Heart right ventricle (tissue), 16 donors: ENCODE results near the gene DYNC1H1. TPM values are rescaled to one million over a fixed set of nuclear protein-coding genes. Genes with fewer than 3 reads are reported as not detected.

Source experiments
- ATAC-seq, 8 donors: fragments of 200-7000 bp; cut with Tn5 transposase; one replicate each; pipeline ENCODE4 v1.9.1; 2020; ENCODE audit warnings: mild to moderate bottlenecking in 8 of 8, moderate library complexity in 8 of 8, moderate number of reproducible peaks in 1 of 8
- DNase-seq, 2 donors: peaks; one replicate each; pipeline ENCODE4 v3.0.0-alpha.2; 2020
- H3K27ac ChIP-seq, 10 donors: fragments of 200-600 bp; sonication (generic) in 2 of 10; one replicate each; pipeline versions ENCODE4 v1.5.0 to v1.8.0; 2020 to 2022; ENCODE audit warnings: mild to moderate bottlenecking in 3 of 10
- H3K27me3 ChIP-seq, 7 donors: fragments of 200-600 bp; one replicate each; pipeline ENCODE4 v1.8.0; 2021 to 2022; ENCODE audit warnings: mild to moderate bottlenecking in 2 of 7
- H3K36me3 ChIP-seq, 9 donors: fragments of 200-600 bp; sonication (generic) in 1 of 9; one replicate each; pipeline versions ENCODE4 v1.5.0 to v1.8.0; 2020 to 2022; ENCODE audit warnings: mild to moderate bottlenecking in 2 of 9
- H3K4me1 ChIP-seq, 9 donors: fragments of 200-600 bp; sonication (generic) in 1 of 9; one replicate each; pipeline versions ENCODE4 v1.5.0 to v1.8.0; 2020 to 2022; ENCODE audit warnings: mild to moderate bottlenecking in 4 of 9
- H3K4me3 ChIP-seq, 10 donors: fragments of 200-600 bp; sonication (generic) in 2 of 10; one replicate each; pipeline versions ENCODE4 v1.5.0 to v1.8.0; 2020 to 2022; ENCODE audit warnings: mild to moderate bottlenecking in 7 of 10, moderate library complexity in 2 of 10
- H3K9me3 ChIP-seq, 11 donors: fragments of 200-600 bp in 10 of 11; sonication (generic) in 2 of 11; one replicate each; pipeline versions ENCODE4 v1.5.0 to v1.8.0; 2013 to 2022; ENCODE audit warnings: mild to moderate bottlenecking in 2 of 11, control low read depth in 1 of 11, moderate library complexity in 1 of 11
- WGBS, 2 donors: extraction: QIAGEN DNeasy Blood & Tissue Kit; methylation state at CpG; one replicate each; pipeline ENCODE4 v1.1.7; 2013; ENCODE audit warnings: inconsistent platforms in 1 of 2; 5-methylcytosine and 5-hydroxymethylcytosine counted together
- intact Hi-C, 10 donors: fragments of 100-400 bp; cut with DNase I; formaldehyde crosslinking; loops; one replicate each; pipeline versions ENCODE4 v1.11.1 to v1.14.2; 2022
- polyA plus RNA-seq, 2 donors: library from polyadenylated mRNA; stranded (reverse); fragments of 200-250 nt; gene quantifications; one replicate each; pipeline ENCODE4 v1.2.3, GENCODE V29; 2013
- total RNA-seq, 10 donors: library from RNA; stranded (reverse); fragmentation: NEBNext Ultra II Directional in 3 of 10; extraction: Animal tissue kit (Norgen Biotek cat#: 25700) in 3 of 10; gene quantifications; one replicate each; pipeline versions ENCODE4 v1.2.1 to v1.2.4, GENCODE V29; 2021 to 2023
- TF ChIP-seq, protein P1 (sequence below), 9 donors: fragments of 200-600 bp; sonication (generic) in 2 of 9; IDR thresholded peaks; one replicate each; pipeline versions ENCODE4 v1.5.0 to v1.8.0; 2021 to 2022; ENCODE audit warnings: antibody characterized with exemption in 9 of 9, mild to moderate bottlenecking in 5 of 9, moderate library complexity in 1 of 9
- donor health status: Arrhythmogenic right ventricular cardiomyopathy.
- donor health status: ischemic (EF 13 %, LVEDD 7.1; RV severe dilation, severe dysfunction).
- donor health status: healthy with polysubstance abuse.
- donor health status: DM: no; HTN: yes; CAD: no.
- donor health status: DM: no; HTN: no; CAD: no.
- donor health status: ischemic (EF 25% LVEDD 6.9; RV normal size, moderate dysfunction).
- donor health status: ischemic (EF 25% LVEDD 5.7; RV mildly dilated, moderate dysfunction).
- donor health status: healthy.
- donor health status: DM: yes; HTN: yes; CAD: no.
- donor health status: Ischemic cardiomyopathy.
- donor health status: ischemic (EF 35%, LVEDD 5.7; RV mildly dilated, moderate dysfunction).
- donor health status: nonischemic (EF 11% LVEDD 7.7; RV severe dilation, severe dysfunction).
- donor health status: DM: yes; HTN: yes; CAD: no.
- donor health status: PGD.
- donor health status: ischemic (EF 29% LVEDD 5.4; RV normal size, mild dysfunction).
- donor health status: nonischemic (EF 23%, LVEDD 6.1; RV moderate dilation, normal function).

Gene DYNC1H1
- total and polyA plus RNA-seq, 12 donors = 173 to 777 (median 618) TPM

DNA sequence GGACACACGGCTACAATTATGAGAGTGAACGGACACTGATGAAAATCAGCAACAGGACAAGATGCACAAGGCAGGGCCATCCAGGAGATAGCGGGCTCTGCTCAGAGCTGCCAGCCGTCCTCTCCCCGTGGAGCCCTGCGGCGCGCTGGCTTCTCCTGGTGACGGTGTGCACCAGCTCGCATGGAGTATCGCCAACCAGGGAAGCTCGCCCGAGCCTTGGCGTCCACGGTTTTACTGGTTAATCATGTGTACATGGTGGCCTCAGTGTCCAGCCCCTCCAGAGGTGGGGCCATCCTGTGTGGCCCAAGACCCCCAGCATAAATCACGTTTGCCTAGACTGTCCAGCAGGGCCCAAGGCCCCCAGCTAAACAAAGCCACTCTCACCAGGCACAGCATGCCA, 31.2 kb upstream of the DYNC1H1 start:
- Histone ChIP-seq H3K4me3 (no peak overlapping the region), H3K36me3 (peaks cover 0 to 9% (median 0%) of the 10 kb centered on the region in 9 donors), H3K27ac (no peak overlapping the region), H3K9me3 (no peaks in the 10 kb centered on the region), H3K27me3 (peaks cover 0 to 6% (median 0%) of the 10 kb centered on the region in 7 donors), H3K4me1 (peaks cover 2 to 15% (median 6%) of the 10 kb centered on the region in 9 donors)
- TF ChIP-seq, protein P1, sequence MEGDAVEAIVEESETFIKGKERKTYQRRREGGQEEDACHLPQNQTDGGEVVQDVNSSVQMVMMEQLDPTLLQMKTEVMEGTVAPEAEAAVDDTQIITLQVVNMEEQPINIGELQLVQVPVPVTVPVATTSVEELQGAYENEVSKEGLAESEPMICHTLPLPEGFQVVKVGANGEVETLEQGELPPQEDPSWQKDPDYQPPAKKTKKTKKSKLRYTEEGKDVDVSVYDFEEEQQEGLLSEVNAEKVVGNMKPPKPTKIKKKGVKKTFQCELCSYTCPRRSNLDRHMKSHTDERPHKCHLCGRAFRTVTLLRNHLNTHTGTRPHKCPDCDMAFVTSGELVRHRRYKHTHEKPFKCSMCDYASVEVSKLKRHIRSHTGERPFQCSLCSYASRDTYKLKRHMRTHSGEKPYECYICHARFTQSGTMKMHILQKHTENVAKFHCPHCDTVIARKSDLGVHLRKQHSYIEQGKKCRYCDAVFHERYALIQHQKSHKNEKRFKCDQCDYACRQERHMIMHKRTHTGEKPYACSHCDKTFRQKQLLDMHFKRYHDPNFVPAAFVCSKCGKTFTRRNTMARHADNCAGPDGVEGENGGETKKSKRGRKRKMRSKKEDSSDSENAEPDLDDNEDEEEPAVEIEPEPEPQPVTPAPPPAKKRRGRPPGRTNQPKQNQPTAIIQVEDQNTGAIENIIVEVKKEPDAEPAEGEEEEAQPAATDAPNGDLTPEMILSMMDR (IDR thresholded peaks at IDR 0.05) = no peak
- 85 to 90% methylated on average over 16 of the region's 16 CpGs for WGBS, 2 donors
- DNase-seq (no peak), ATAC-seq (no peak)
- intact Hi-C loops = no loop called here

GRCh38 chr14:101934601-101935150, 29.7 kb upstream of the DYNC1H1 start:
- peaks cover 0 to 11% (median 0%) of the 10 kb centered on the region in 7 donors for H3K27me3 ChIP-seq
- intact Hi-C loops = no loop called here
- no peaks in the 10 kb centered on the region for H3K36me3 ChIP-seq
- H3K4me1 ChIP-seq = peaks cover 0 to 10% (median 0%) of the 10 kb centered on the region in 9 donors
- 89 to 94% methylated on average over 14 of the region's 14 CpGs for WGBS, 2 donors
- TF ChIP-seq, protein P1 (IDR thresholded peaks at IDR 0.05) = no peak
- H3K4me3 ChIP-seq = no peak overlapping the region
- no peak overlapping the region for H3K27ac ChIP-seq
- DNase-seq = no peak
- H3K9me3 ChIP-seq = no peaks in the 10 kb centered on the region
- ATAC-seq = no peak

- intact Hi-C loops = no loop called here
- H3K27ac ChIP-seq = no peak overlapping the region
- H3K4me3 ChIP-seq = no peak overlapping the region
- no peaks in the 10 kb centered on the region for H3K36me3 ChIP-seq
- no peak for ATAC-seq
- H3K27me3 ChIP-seq = peaks cover 0 to 11% (median 0%) of the 10 kb centered on the region in 7 donors
- H3K4me1 ChIP-seq = peaks cover 0 to 3% (median 0%) of the 10 kb centered on the region in 9 donors
- TF ChIP-seq, protein P1 (IDR thresholded peaks at IDR 0.05) = no peak
- DNase-seq = no peak
- no peaks in the 10 kb centered on the region for H3K9me3 ChIP-seq
- 62 to 65% methylated on average over 13 of the region's 13 CpGs for WGBS, 2 donors
Measured at GRCh38 chr14:101937926-101938767, 26.2 kb upstream of the DYNC1H1 start.

DNA sequence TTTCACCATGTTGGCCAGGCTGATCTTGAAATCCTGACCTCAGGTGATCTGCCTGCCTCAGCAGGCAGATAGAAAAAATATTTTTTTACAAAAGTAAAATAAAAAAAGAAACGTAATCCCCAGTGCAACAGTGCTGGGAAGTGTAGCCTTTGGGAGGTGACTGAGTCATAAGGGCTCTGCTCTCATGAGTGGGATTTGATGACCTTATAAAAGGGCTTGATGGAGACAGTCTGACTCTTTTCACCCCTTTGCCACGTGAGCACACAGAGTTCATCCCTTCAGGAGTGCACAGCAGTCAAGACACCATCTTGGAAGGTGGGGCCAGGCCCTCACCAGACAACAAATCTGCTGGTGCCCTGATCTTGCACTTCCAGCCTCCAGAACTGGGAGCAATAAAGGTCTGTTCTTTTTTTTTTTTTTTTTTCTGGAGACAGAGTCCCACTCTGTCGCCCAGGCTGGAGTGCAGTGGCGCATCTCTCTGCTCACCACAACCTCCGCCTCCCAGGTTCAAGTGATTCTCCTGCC, 24.7 kb upstream of the DYNC1H1 start:
- ATAC-seq (no peak), DNase-seq (no peak)
- H3K9me3 ChIP-seq = no peaks in the 10 kb centered on the region
- intact Hi-C loops = loop anchor here in 1 of 10 donors (10.0 kb wide), 1 partner anchor 165 kb away; no protein-coding TSS in a partner anchor
- 76 to 81% methylated on average over 5 of the region's 5 CpGs for WGBS, 2 donors
- no peak overlapping the region for H3K27ac ChIP-seq
- no peaks in the 10 kb centered on the region for H3K4me1 ChIP-seq
- no peak overlapping the region for H3K4me3 ChIP-seq
- no peaks in the 10 kb centered on the region for H3K36me3 ChIP-seq
- peaks cover 0 to 12% (median 0%) of the 10 kb centered on the region in 7 donors for H3K27me3 ChIP-seq
- TF ChIP-seq, protein P1 (IDR thresholded peaks at IDR 0.05) = no peak
